ACHN (cell line): ENCODE measurements around the gene PEBP1.
A peak's percentile ranks its signal among the peaks of the same experiment; 100 is the strongest.
"Not testable (repeated sequence)": the region's sequence is repeated elsewhere in the genome, so short reads cannot be mapped to it uniquely, and the experiment has no call there.

Source experiments
- DNase-seq: peaks from one replicate; pipeline ENCODE4 v3.0.0-alpha.2; 2015
- in situ Hi-C: cut with HindIII; loops from 2 replicates; pipeline ENCODE4 v1.10.0; 2017; ENCODE audit warnings: low sequenced_read_pairs, low pct_ligation_motif_present, low pct_unique_long_range_greater_than_20kb

The PEBP1 gene

DNA sequence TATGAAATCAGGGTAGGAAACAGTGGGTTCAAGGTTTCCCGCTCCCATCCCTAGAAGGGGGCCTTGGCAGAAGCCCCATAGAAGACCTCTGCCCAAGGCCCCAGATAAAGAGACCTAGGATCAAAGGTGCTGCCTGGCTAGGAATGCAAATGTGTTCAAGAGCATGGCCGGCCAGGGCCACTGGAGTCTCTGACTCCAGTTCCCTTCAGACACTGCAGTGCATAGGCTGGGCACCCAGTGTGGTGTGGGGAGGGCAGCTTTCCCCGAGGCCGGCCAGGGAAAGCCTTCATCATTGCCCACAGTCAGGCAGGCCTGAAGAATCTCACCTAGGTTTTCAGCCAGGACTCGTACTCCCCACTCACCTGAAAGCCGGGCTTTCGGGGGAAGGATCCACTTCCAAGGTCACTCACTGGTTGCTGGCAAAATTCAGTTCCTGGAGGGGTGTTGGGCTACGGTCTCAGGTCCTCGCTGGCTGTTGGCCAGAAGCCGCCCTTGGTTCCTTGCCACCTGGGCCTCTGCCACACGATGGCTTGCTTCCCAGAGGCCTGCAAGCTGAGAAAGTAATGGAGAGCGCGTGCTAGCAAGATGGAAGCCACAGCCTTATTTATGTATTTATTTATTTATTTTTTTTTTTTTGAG, 9.7 kb upstream of the PEBP1 start:
- no peak for DNase-seq
- in situ Hi-C loops: no loop called here

DNA sequence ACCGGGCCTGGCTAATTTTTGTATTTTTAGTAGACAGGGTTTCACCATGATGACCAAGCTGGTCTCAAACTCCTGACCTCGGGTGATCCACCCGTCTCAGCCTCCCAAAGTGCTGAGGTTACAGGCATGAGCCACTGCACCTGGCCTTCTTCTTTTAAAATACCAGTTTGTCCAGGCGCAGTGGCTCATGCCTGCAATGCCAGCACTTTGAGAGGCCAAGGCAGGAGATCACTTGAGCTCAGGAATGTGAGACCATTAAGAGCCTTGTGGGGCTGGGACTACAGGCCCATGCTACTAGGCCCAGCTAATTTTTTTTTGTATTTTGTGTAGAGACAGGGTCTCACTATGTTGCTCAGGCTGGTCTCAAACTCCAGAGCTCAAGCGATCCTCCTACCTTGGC, 8.1 kb upstream of the PEBP1 start:
- DNase-seq: no peak

GRCh38 chr12:118129436-118129835, 6.5 kb upstream of the PEBP1 start:
- DNase-seq, in situ Hi-C loops: not testable (repeated sequence)

More for the DNA sequence above, 8.1 kb upstream of the PEBP1 start:
- in situ Hi-C loops: no loop called here

DNA sequence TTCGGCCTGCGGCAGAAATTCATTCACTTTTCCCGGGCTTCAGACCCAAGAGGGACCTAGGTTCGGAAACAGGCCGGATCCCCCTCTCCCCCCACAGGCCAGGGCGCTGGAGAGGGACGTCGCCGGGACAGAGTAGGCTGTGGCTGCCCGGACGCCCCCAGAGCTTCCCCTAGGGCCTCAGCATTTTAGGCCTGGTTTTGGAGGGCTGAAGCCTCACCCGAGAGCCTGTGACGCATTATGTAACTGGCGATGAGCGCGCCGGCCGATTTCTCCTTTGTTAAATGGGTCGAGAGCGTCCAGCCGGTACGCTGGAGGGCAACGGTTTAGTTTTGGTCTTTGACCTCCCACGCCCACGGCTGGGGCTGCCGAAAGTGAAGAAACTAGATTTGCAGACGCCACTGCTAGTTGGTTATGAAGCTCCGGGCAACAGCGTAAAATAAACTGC, 657 bp downstream of the PEBP1 start:
- peak; percentile 48 for DNase-seq
- in situ Hi-C loops: no loop called here

DNA sequence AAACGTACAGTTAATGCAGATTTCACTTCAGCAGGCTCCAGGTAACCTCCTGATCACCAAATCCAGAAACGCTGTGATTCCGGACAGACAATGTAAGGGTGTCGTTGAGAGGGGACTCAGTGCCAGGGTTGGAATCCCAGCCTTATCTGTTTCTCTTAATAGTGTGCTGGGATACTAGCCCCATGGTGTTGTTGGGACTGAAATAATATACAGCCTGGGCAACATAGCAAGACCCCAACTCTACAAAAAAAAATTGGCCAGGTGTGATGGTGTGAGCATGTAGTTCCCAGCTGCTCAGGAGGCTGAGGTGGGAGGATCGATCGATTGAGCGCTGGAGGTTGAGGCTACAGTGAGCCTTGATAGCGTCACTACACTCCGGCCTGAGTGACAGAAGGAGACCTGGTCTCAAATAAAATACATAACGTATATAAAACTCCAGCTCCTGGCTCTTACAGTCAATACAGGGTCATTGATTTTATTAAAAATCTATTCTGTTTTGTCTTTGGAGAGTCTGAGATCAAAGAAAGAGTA, 1.3 kb downstream of the PEBP1 start:
- no peak for DNase-seq
- in situ Hi-C loops: no loop called here

DNA sequence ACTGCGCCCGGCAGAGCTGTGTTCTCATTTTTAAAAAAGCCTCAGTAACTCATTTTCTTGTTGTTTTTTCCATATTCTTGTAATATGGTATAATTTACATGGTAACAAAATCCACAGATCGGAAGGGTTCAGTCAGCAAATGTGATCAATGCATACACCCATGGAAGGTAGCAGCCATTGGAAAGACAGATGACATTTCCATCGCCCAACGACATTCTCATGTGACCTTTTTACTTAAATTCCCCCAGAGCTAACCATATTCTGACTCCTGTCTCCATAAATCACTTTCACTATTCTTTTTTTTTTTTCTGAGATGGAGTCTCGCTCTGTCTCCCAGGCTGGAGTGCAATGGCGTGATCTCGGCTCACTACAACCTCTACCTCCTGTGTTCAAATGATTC, 4.9 kb downstream of the PEBP1 start:
- in situ Hi-C loops: no loop called here
- DNase-seq: no peak

GRCh38 chr12:118144499-118144898, 8.6 kb downstream of the PEBP1 start:
- no peak for DNase-seq
- in situ Hi-C loops: no loop called here

DNA sequence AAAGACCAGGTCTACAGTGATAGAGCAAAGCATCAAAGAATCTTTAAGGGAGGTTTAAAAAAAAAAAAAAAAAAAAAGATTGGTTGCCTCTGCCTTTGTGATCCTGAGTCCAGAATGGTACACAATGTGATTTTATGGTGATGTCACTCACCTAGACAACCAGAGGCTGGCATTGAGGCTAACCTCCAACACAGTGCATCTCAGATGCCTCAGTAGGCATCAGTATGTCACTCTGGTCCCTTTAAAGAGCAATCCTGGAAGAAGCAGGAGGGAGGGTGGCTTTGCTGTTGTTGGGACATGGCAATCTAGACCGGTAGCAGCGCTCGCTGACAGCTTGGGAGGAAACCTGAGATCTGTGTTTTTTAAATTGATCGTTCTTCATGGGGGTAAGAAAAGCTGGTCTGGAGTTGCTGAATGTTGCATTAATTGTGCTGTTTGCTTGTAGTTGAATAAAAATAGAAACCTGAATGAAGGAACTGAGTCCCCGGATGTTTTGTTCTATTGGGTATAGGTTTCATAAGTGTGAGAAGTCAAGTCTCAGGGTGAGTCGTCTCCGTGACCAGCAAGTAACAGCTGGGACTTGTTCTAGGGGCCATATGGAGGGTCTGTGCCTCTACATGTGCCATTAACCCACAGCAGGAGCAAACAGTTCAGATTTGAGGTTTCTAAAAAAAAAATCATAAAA, 9.3 kb downstream of the PEBP1 start:
- in situ Hi-C loops: no loop called here

GRCh38 chr12:118145798-118146156, 9.9 kb downstream of the PEBP1 start:
- no peak for DNase-seq
- in situ Hi-C loops: no loop called here

More for the DNA sequence above, 9.3 kb downstream of the PEBP1 start:
- no peak for DNase-seq

GRCh38 chr12:118148287-118148686, 12.4 kb downstream of the PEBP1 start:
- in situ Hi-C loops: no loop called here
- no peak for DNase-seq

DNA sequence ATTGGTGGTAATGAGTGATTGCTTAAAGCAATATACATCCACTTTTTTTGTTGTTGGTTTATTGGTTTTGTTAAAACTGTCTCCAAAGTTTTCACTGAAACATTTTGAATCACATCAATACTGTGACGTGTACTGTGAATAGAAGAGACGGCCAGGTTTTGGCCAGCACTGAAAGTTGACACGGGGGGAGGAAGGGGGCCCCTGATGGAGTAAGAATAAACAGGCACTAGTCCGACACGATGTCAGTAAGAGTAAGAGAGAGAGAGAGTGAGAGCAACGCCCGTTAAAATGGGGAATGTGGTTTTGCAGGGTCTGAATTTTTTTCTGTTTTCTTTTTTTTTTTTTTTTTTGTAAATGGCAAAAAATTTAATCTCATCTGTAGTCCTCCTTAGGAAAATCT, 14.7 kb downstream of the PEBP1 start:
- DNase-seq: no peak
- in situ Hi-C loops: no loop called here

GRCh38 chr12:118151755-118152154, 15.8 kb downstream of the PEBP1 start:
- in situ Hi-C loops: no loop called here
- no peak for DNase-seq

GRCh38 chr12:118160536-118160935, 24.6 kb downstream of the PEBP1 start:
- DNase-seq: no peak
- in situ Hi-C loops: no loop called here

DNA sequence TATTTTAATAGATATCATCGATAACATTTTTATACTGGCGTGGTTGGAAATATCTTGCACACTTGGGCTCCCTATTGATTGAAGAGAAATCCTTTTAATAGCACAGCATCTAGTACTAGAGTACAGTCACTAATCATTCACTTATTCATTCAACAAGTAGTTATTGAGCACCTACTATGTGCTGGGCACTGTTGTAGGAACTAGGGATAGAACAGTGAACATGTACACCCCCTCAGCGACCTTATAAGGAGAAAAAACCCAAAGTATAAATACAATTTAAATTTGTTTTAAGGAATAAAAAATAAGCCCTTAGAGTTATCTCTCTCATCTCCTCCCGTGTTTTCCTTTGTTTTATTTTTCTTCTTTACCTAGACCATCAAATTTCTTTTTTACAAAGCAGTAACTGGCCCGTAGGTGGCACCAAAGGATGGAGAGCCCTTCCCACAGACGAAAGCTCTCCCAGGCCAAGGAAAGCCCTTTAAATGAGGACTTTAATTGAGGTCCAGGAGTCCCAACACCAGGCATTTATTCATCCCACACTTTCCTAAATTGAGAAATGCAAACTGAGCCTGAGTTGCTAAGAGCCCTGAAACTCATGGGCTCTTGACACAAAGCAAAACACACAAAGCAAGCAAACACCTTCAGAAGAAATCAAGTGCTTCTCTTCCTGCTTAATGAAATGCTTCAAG, 29.0 kb downstream of the PEBP1 start:
- peak; percentile 66 for DNase-seq

GRCh38 chr12:118166946-118167345, 31.0 kb downstream of the PEBP1 start:
- in situ Hi-C loops: no loop called here
- DNase-seq: no peak

More for the DNA sequence above, 29.0 kb downstream of the PEBP1 start:
- in situ Hi-C loops: no loop called here

DNA sequence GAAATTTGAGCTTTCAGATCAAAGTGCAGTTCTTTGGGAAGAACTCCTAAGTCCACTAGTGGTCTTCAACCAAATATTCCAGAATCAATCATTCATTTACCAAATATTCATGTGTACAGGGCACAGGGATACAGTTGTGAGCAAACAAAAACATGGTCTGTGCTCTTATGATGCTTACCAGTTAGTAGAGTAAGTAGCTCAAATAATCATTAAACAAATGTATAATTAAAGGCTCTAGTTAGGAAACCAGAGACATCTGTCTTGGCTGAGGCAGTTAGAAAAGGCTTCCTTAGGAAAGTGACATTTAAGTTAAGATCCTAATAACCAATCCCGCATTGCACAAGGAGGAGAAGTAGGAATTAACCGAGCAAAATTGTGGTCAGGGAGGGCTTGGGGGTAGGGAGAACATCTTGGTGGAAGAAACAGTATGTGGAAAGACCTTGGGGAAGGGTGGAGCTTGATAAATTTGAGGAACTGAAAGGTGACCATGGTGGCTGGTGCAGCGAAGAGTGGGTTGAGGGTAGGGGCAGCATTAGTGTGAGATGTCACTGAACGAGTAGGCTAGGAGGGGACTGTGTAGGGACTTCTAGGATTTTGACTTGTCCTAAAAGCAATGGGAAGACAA, 40.0 kb downstream of the PEBP1 start:
- in situ Hi-C loops: no loop called here
- DNase-seq: no peak

DNA sequence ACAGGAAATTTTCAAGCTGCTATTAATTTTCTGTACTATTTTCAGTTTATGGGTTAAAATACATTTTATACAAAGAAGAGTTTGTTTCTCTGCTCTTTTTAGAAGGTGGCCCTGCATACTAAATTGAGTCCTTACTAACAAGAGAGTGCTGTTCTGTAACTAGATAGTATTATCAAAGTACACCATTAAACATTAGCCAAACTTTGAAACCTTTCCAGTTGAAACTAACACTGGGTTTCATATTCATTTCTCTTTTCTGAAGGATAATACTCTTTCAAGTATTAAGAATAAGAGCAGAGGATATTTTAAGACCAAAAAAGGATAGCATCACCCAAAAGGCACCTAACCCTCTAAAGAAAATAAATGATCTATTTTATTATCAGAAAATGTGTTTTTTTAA, 47.2 kb downstream of the PEBP1 start:
- DNase-seq: no peak
- in situ Hi-C loops: loop anchor here (10.0 kb wide), 1 partner anchor 192 kb away; the partner anchor contains the start of genes SUDS3 and TAOK3

DNA sequence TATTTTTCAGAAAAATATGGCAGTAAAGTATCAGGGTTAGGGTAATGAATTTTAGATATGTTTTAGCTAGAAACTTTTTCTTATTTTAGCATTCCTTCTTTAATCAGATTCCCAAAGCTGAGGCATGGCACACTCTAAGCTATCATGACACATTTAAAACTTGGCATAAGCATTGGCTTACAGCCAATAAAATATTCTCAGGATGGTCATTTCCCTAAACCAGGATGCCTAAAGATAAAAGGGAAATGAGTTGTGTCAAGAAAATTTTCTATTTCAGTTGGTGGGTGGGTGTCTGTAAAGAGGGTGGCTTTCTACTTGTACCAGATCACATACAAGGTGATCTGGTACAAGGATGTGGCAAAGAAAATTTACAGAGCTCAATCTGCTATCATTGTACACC, 47.8 kb downstream of the PEBP1 start:
- DNase-seq: no peak
- in situ Hi-C loops: loop anchor here (10.0 kb wide), 1 partner anchor 191 kb away; the partner anchor contains the start of genes SUDS3 and TAOK3
